HEK293T (cell line): ENCODE data around the gene CCDC87.
"Not testable (repeated sequence)": the region's sequence is repeated elsewhere in the genome, so short reads cannot be mapped to it uniquely, and the experiment has no call there.

Source experiments
- ARNT ChIP-seq: fragments of 450-650 bp; IDR thresholded peaks from 2 replicates; pipeline ENCODE4 v1.6.1; 2017; ENCODE audit warnings: mild to moderate bottlenecking
- ELF4 ChIP-seq: fragments of 450-650 bp; IDR thresholded peaks from 2 replicates; pipeline ENCODE4 v1.6.1; 2017; ENCODE audit warnings: antibody characterized with exemption
- FOXA1 ChIP-seq: fragments of 450-650 bp; IDR thresholded peaks from 2 replicates; pipeline ENCODE4 v1.6.1; 2016; ENCODE audit warnings: mild to moderate bottlenecking
- FOXM1 ChIP-seq: fragments of 450-650 bp; IDR thresholded peaks from 2 replicates; pipeline ENCODE4 v1.6.1; 2017; ENCODE audit warnings: mild to moderate bottlenecking, borderline replicate concordance
- TARDBP ChIP-seq: fragments of 450-650 bp; IDR thresholded peaks from 2 replicates; pipeline ENCODE4 v1.6.1; 2016
- TF ChIP-seq, protein P1 (sequence below): fragments of 450-650 bp; IDR thresholded peaks from 2 replicates; pipeline ENCODE4 v1.6.1; 2016

- TF ChIP-seq FOXA1, TARDBP, ARNT, FOXM1, ELF4: not testable (repeated sequence)
- TF ChIP-seq, protein P1, sequence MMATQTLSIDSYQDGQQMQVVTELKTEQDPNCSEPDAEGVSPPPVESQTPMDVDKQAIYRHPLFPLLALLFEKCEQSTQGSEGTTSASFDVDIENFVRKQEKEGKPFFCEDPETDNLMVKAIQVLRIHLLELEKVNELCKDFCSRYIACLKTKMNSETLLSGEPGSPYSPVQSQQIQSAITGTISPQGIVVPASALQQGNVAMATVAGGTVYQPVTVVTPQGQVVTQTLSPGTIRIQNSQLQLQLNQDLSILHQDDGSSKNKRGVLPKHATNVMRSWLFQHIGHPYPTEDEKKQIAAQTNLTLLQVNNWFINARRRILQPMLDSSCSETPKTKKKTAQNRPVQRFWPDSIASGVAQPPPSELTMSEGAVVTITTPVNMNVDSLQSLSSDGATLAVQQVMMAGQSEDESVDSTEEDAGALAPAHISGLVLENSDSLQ = not testable (repeated sequence)
Measured at GRCh38 chr11:66606608-66607007, 13.7 kb upstream of the CCDC87 start.
